ENCODE data around the gene TRIL. TPM values are rescaled to one million over a fixed set of nuclear protein-coding genes. Genes with fewer than 3 reads are reported as not detected.

The TRIL gene
- polyA plus RNA-seq, 2 of the 4 experiments (the other 2 are of a cell fraction): not detected

- H3K4me1 ChIP-seq: no peaks in the 10 kb centered on the region
- no peak for DNase-seq (ENCODE audit: low read depth in 1 of 2, low spot score in 1 of 2)
- CTCF ChIA-PET: interaction anchor here (0.6 to 1.4 kb wide), 2 partner anchors 61 to 980 kb away, joined by 3 to 6 read pairs; no protein-coding TSS in a partner anchor
- no peaks in the 10 kb centered on the region for H3K9me3 ChIP-seq
- 56% methylated on average over 4 of the region's 4 CpGs for whole genome bisulfite sequencing (ENCODE audit: missing lambda C conversion rate)
- no peak for ATAC-seq
- no peak overlapping the region for H3K4me2 ChIP-seq
- no peak overlapping the region for H3K4me3 ChIP-seq
- POLR2A ChIA-PET: no interaction called here
- FAIRE-seq: no peak
- peak overlapping the region in 1 of 2 experiments; percentile 55; a peak in 1 of 6 replicates for H3K27ac ChIP-seq
- TF ChIP-seq ZC3H11A (IDR thresholded peaks at IDR 0.05) (no peak), JUN (IDR thresholded peaks at IDR 0.05) (no peak), REST (IDR thresholded peaks at IDR 0.05) (no peak), FOSB (CRISPR knock-in tag; IDR thresholded peaks at IDR 0.05) (no peak), MAZ (IDR thresholded peaks at IDR 0.05; ENCODE audit: borderline replicate concordance, low read depth, low read length) (no peak), TFCP2L1 (CRISPR knock-in tag; IDR thresholded peaks at IDR 0.05) (no peak), MYC (IDR thresholded peaks at IDR 0.05; ENCODE audit: borderline replicate concordance, low read length) (no peak), ZNF302 (CRISPR knock-in tag; IDR thresholded peaks at IDR 0.05) (no peak)
Measured at GRCh38 chr7:28983396-28984190, 25.5 kb upstream of the TRIL start.

GRCh38 chr7:28981161-28981465 lies 23.0 kb upstream of the TRIL start:
- no peak for TF ChIP-seq KDM1A (IDR thresholded peaks at IDR 0.05; ENCODE audit: low read depth)
- no peak for TF ChIP-seq FOXS1 (CRISPR knock-in tag; IDR thresholded peaks at IDR 0.05)
- TF ChIP-seq CBX2 (IDR thresholded peaks at IDR 0.05; ENCODE audit: borderline replicate concordance, low read depth): no peak
- TF ChIP-seq JUNB (IDR thresholded peaks at IDR 0.05): no peak
- TF ChIP-seq MAZ (IDR thresholded peaks at IDR 0.05; ENCODE audit: borderline replicate concordance, low read depth, low read length): no peak
- no peak for TF ChIP-seq SREBF2 (IDR thresholded peaks at IDR 0.05)
- ChIA-PET POLR2A (no interaction called here), CTCF (interaction anchor here (1.2 to 3.1 kb wide), 3 partner anchors 10 to 428 kb away, joined by 4 to 8 read pairs (median 5); no protein-coding TSS in a partner anchor)
- WGBS (ENCODE audit: missing lambda C conversion rate): 62% methylated on average over 4 of the region's 4 CpGs
- FAIRE-seq (no peak), DNase-seq (ENCODE audit: low read depth in 1 of 2, low spot score in 1 of 2) (no peak), ATAC-seq (no peak)
- Histone ChIP-seq H3K4me1 (no peaks in the 10 kb centered on the region), H3K4me2 (no peak overlapping the region), H3K4me3 (no peak overlapping the region), H3K9me3 (0 out of 3 replicates have a peak, but pooled peaks cover 2% of the 10 kb centered on the region), H3K27ac (no peak overlapping the region)

GRCh38 chr7:28980451-28981160 lies 22.5 kb upstream of the TRIL start:
- no peak for FAIRE-seq
- POLR2A ChIA-PET: no interaction called here
- H3K27ac ChIP-seq: no peak overlapping the region

More at GRCh38 chr7:28980451-28981160, 22.5 kb upstream of the TRIL start:
- Histone ChIP-seq H3K4me3 (no peak overlapping the region), H3K4me2 (no peak overlapping the region), H3K4me1 (no peaks in the 10 kb centered on the region), H3K9me3 (0 out of 3 replicates have a peak, but pooled peaks cover 2% of the 10 kb centered on the region)
- WGBS (ENCODE audit: missing lambda C conversion rate): 35% methylated on average over 8 of the region's 8 CpGs
- CTCF ChIA-PET: interaction anchor here (0.6 to 3.1 kb wide), 4 partner anchors 10 to 428 kb away, joined by 3 to 8 read pairs (median 4); no protein-coding TSS in a partner anchor
- DNase-seq (ENCODE audit: low read depth in 1 of 2, low spot score in 1 of 2) (no peak), ATAC-seq (no peak)
- no peak for TF ChIP-seq E2F6 (IDR thresholded peaks at IDR 0.05; ENCODE audit: borderline replicate concordance, low read depth)
- no peak for TF ChIP-seq NFE2L2 (conservative IDR thresholded peaks at IDR 0.05; ENCODE audit: low read length)
- no peak for TF ChIP-seq ZC3H11A (IDR thresholded peaks at IDR 0.05)
- no peak for TF ChIP-seq HOXB5 (CRISPR knock-in tag; IDR thresholded peaks at IDR 0.05)
- TF ChIP-seq TFCP2L1 (CRISPR knock-in tag; IDR thresholded peaks at IDR 0.05): no peak
- no peak for TF ChIP-seq MYC (IDR thresholded peaks at IDR 0.05; ENCODE audit: borderline replicate concordance, low read length)
- no peak for TF ChIP-seq JUN (IDR thresholded peaks at IDR 0.05)
- TF ChIP-seq JUNB (IDR thresholded peaks at IDR 0.05): no peak
- TF ChIP-seq ELK1 (IDR thresholded peaks at IDR 0.05; ENCODE audit: low read depth, low read length): no peak
- no peak for TF ChIP-seq CBX2 (IDR thresholded peaks at IDR 0.05; ENCODE audit: borderline replicate concordance, low read depth)
- TF ChIP-seq TP53 (CRISPR knock-in tag; IDR thresholded peaks at IDR 0.05): no peak
- no peak for TF ChIP-seq RFX5 (IDR thresholded peaks at IDR 0.05)
- TF ChIP-seq FOXS1 (CRISPR knock-in tag; IDR thresholded peaks at IDR 0.05): no peak
- TF ChIP-seq ZFP36 (IDR thresholded peaks at IDR 0.05; ENCODE audit: borderline replicate concordance, partially characterized antibody): no peak
- no peak for TF ChIP-seq RCOR1 (IDR thresholded peaks at IDR 0.05; ENCODE audit: low read depth, low read length)
- TF ChIP-seq MAFK (IDR thresholded peaks at IDR 0.05; ENCODE audit: partially characterized antibody): no peak
